ENCODE data around the gene FCHSD2.
"Not testable (repeated sequence)": the region's sequence is repeated elsewhere in the genome, so short reads cannot be mapped to it uniquely, and the experiment has no call there.

Gene FCHSD2

DNA sequence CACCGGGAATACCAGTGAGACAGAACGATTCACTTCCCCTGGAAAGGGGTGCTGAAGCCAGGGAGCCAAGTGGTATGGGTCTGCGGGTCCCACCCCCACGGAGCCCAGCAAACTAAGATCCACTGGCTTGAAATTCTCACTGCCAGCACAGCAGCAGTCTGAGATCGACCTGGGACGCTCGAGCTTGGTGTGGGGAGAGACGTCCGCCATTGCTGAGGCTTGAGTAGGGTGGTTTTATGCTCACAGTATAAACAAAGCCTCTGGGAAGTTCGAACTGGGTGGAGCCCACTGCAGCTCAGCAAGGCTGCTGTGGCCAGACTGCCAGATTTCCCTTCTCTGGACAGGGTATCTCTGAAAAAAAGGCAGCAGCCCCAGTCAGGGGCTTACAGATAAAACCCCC is 80.7 kb downstream of the FCHSD2 start:
- DNase-seq (ENCODE audit: low spot score) = not testable (repeated sequence)

GRCh38 chr11:73059915-73060314 is 82.2 kb downstream of the FCHSD2 start:
- DNase-seq (ENCODE audit: low spot score) = no peak

- DNase-seq (ENCODE audit: low spot score) = no peak
Measured at GRCh38 chr11:73058989-73059674, 83.0 kb downstream of the FCHSD2 start.

GRCh38 chr11:73055655-73056354 is 86.3 kb downstream of the FCHSD2 start:
- peak; percentile 14 for DNase-seq (ENCODE audit: low spot score)

- no peak for DNase-seq (ENCODE audit: low spot score)
Measured at GRCh38 chr11:73055002-73055401, 87.1 kb downstream of the FCHSD2 start.

DNA sequence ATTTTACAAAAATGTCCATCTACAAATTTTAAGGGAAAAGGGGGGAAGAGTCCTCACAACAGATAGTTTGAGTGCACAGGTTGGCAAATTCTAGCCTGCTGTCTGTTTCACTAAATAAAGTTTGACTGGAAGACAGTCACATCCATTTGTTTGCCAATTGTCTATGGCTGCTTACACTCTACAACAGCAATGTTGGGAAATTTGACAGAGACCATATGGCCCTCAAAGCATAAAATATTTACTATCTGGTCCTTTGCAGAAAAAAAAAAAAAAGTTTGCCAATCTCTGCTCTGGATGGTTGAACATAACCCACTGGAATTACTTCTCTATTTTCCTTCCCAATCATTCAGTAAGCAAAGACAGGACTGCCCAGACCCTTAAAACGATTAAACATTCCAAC is 88.2 kb downstream of the FCHSD2 start:
- peak; percentile 45 for DNase-seq (ENCODE audit: low spot score)

DNA sequence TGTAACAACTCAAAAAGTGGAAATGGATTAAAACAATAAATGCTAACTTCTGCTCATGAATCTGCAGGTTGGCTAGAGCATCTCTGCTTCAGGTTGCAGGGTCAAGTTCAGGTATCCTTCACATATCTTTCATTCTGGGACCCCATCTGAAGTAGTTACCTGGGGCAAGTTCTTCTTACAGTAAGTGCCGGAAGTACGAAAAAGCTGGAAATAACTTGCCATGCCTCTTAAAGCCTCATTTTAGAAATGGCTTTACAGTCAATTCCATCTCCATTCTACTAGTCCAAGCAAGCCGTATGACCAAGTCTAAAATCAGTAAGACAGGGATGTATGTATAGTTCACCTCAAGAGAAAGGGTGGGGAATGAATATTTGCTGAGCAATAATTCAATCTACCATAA is 93.7 kb downstream of the FCHSD2 start:
- DNase-seq (ENCODE audit: low spot score) = no peak

GRCh38 chr11:73047773-73048371 is 94.2 kb downstream of the FCHSD2 start:
- no peak for DNase-seq (ENCODE audit: low spot score)

DNA sequence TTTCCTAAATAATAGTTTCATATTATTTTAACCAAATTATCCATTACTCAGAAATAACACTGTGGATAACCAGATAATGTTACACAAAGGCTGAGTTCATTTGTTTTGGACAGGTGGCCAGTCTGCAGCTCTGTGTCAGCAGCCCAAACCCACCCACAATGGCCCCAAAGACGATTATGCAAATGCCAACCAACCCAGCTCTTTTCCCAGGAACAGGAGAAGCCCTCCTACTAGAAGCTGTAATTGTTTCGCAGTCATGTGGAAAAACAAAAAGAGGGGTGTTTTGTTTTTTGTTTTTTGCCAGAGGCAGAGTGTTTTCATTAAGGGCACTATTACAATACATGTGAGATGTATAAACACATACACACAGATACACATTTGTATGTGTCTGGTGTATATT is 102.1 kb downstream of the FCHSD2 start:
- DNase-seq (ENCODE audit: low spot score) = no peak

GRCh38 chr11:73034777-73035176 is 107.3 kb downstream of the FCHSD2 start:
- DNase-seq (ENCODE audit: low spot score) = no peak

DNA sequence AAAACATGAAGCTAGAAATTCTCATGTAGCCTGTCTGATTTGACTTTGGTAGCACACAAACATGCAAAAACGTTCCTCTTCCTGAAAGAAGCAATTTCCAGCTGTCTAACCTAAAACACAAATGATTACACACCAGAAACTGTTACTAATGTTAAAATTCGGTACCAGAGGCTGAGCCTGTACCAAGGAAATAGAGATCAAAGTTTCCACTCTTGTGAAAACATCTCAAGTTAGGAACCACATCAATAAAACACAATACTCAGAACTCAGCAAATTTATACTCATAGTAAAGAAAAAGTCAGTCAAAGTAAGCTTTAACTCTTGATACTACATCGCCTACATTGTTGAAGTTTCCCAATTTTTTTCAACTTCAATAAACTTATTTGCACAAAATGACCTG is 107.8 kb downstream of the FCHSD2 start:
- DNase-seq (ENCODE audit: low spot score) = no peak

GRCh38 chr11:73030130-73030529 is 112.0 kb downstream of the FCHSD2 start:
- no peak for DNase-seq (ENCODE audit: low spot score)

GRCh38 chr11:73029403-73029802 is 112.7 kb downstream of the FCHSD2 start:
- peak; percentile 74 for DNase-seq (ENCODE audit: low spot score)

GRCh38 chr11:73028611-73029010 is 113.5 kb downstream of the FCHSD2 start:
- no peak for DNase-seq (ENCODE audit: low spot score)

DNA sequence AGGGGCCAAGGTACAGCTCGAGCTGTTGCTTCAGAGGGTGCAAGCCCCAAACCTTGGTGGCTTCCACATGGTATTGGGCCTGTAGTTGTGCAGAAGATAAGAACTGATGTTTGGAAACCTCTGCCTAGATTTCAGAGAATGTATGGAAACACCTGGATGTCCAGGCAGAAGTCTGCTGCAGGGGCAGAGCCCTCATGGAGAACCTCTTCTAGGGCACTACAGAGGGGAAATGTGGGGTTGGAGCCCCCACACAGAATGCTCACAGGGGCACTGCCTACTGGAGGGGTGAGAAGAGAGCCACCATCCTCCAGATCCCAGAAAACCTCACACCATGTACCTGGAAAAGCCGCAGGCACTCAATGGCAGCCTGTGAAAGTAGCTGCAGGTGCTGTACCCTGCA is 114.3 kb downstream of the FCHSD2 start:
- not testable (repeated sequence) for DNase-seq (ENCODE audit: low spot score)

- no peak for DNase-seq (ENCODE audit: low spot score)
Measured at GRCh38 chr11:73024639-73025038, 117.5 kb downstream of the FCHSD2 start.

GRCh38 chr11:73019996-73020395 is 122.1 kb downstream of the FCHSD2 start:
- DNase-seq (ENCODE audit: low spot score) = no peak

DNA sequence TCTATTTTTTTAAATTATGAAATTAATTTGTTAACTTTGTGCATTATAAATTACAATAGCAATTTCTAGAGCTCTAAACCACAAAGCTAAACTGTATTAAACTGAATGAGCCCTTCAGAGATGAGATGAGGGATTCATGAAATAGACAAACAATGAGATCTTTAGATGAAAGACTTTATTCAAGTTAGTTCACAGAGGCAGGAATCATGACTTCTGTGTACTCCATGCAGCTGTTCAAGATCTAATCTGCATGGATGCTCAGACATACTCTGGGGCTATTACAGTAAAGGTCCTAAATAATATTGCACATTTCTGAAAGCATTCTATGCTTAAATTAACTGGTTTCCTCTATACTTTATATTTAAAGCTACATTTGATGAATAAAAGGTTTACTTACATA is 122.7 kb downstream of the FCHSD2 start:
- DNase-seq (ENCODE audit: low spot score) = no peak

DNA sequence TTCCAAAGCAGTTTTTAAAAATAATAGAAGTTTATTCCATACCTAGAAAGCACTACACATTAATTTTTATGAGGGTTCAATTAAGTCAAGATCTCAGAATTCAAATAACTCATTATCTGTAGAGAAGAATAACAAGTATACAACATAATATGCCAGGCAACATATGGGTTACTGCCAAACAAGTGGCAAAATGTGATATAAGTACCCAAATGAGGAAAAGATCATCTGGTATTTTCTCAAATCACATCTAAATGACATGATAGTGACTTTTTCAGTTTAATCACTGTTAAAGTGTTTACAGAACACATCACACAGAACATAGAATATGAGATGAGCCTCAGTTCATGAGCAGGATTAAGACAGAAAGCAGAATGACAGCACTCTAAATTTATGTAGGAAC is 123.3 kb downstream of the FCHSD2 start:
- DNase-seq (ENCODE audit: low spot score) = no peak

- DNase-seq (ENCODE audit: low spot score) = no peak
Measured at GRCh38 chr11:73017024-73017751, 124.9 kb downstream of the FCHSD2 start.

GRCh38 chr11:73013021-73013420 is 129.1 kb downstream of the FCHSD2 start:
- DNase-seq (ENCODE audit: low spot score) = no peak

DNA sequence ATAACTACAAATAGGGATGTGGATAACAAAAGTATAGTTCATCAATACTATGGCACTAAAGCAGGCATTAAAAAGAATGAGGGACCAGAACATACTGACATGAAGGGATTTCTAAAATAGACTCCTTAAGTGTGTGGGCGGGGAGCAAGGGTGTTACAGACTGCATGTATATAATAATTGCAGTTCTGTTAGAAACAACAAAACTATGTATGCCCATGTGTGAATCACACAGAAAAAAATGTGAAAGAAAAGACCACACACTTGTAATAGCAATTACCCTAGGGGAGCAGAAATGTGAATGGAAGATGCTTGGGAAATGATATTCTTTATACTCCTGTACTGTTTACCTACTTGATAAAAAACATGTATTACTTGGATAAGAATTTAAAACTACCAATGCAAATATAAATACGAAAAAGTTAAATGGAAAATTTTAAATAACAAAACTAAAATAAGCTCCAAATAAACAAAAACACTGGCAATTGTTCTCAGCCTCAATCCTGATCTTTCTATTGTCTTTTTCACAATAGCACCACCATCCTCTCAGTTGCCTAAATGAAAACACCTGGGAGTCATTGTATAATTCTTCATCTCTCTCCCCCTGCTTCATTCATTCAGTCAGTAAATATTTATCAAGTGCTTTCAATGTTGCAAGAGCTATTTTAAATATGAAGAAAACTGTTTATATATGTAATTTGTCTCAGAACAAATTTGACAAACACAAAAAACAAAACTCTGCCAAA is 129.8 kb downstream of the FCHSD2 start:
- no peak for DNase-seq (ENCODE audit: low spot score)
